Smooth muscle cell (in vitro differentiated cells): ENCODE measurements around the gene RNU6-7. TPM values are rescaled to one million over a fixed set of nuclear protein-coding genes. Genes with fewer than 3 reads are reported as not detected.

Source experiments
- polyA plus RNA-seq: library from polyadenylated mRNA; unstranded; fragments of >200 nt; fragmentation: Nextera tagmentation; extraction: Ambion mirVana; gene quantifications from 2 replicates; pipeline ENCODE4 v1.2.1, GENCODE V29; 2016
- small RNA-seq: library from RNA; depleted of rRNA; stranded (forward); fragments of <200 nt; gene quantifications from one replicate; pipeline ENCODE3, GENCODE V24; 2014
- total RNA-seq: library from RNA; depleted of rRNA; stranded (reverse); fragments of >200 nt; gene quantifications from 2 replicates; pipeline ENCODE4 v1.2.3, GENCODE V29; 2014

Gene RNU6-7
- total and polyA plus RNA-seq, 2 experiments from 2014 or later = not detected

Small RNA genes lying within 50 kb of the gene (small RNA-seq; reads per million reads assigned to genes)
- gene RNU6-7 = 10.6 reads per million, percentile 79 among the genes with 10 or more reads in this experiment
- 0.68 reads per million, percentile 23 among the genes with 10 or more reads in this experiment for gene RNU6-8

Other genes starting within 250 kb of the RNU6-7 start
- gene ARHGAP5, start 124.7 kb upstream of the RNU6-7 start, total RNA-seq = 217 and 298 TPM in 2 replicates
- gene ARHGAP5, start 124.7 kb upstream of the RNU6-7 start, polyA plus RNA-seq = 24.1 and 24.9 TPM in 2 replicates
- not detected in 2 replicates for gene RNU6-8, start 1.2 kb downstream of the RNU6-7 start, total RNA-seq
- not detected in 2 replicates for gene RNU6-8, start 1.2 kb downstream of the RNU6-7 start, polyA plus RNA-seq
- gene AKAP6, start 127.3 kb downstream of the RNU6-7 start, total RNA-seq = 6.4 and 8.6 TPM in 2 replicates
- gene AKAP6, start 127.3 kb downstream of the RNU6-7 start, polyA plus RNA-seq = 1.0 and 1.3 TPM in 2 replicates